ENCODE results near the gene NAV3.

The NAV3 gene

DNA sequence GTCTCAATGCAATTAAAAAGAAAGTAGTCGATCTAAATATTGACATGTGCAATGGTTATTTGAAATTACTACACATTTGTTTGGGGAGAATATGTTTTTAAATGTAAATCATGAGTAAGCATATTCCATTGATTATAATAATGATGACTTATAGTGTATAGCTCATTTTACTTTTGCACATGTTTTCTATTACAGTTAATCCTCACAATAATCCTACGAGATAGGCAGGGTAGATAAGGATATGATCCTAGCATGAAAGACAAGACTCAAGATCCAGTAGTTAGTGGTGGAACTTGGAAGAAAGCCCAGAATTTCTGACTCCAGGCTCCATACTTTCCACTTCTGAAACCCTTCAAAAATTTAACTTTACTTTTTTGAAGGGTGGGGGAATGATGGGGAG lies 94.0 kb downstream of the NAV3 start:
- DNase-seq (ENCODE audit: low read depth): peak; percentile 35

GRCh38 chr12:77925536-77926108 lies 94.9 kb downstream of the NAV3 start:
- peak; percentile 85 for DNase-seq (ENCODE audit: low read depth)

DNA sequence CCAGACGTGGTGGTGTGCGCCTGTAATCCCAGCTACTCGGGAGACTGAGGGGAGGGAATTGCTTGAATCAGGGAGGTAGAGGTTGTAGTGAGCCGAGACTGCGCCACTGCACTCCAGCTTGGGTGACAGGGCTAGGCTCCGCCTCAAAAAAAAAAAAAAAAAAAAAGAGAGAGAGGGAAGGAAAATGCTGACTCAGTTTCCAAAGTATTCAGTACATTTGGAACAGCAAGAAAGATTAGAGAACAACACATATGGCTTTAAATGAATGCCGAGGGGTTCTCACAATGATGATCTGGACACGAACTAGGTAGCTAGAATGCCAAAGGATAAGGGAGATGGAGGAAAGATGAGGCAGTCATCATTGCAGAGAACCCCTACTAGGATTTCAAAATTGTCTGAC lies 97.4 kb downstream of the NAV3 start:
- no peak for DNase-seq (ENCODE audit: low read depth)

GRCh38 chr12:77932216-77932615 lies 101.5 kb downstream of the NAV3 start:
- no peak for DNase-seq (ENCODE audit: low read depth)

GRCh38 chr12:77938301-77938700 lies 107.6 kb downstream of the NAV3 start:
- DNase-seq (ENCODE audit: low read depth): no peak

DNA sequence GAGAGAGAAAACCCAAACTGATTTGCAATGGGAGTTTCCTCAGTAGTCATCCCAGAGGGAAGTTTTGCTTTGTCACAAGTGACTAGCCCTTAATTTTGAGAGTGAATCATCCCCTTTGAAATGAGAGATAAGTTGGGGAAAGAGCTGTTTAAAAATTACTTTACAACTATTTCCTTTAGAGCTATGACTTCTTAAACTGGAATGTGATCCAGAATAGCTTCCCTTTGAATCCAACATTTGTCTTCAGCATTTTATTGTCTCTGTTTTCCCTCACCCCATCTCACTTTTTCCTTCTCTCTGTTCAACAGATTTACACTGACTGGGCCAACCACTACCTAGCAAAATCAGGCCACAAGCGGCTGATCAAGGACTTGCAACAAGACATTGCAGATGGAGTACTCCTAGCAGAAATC lies 109.3 kb downstream of the NAV3 start:
- DNase-seq (ENCODE audit: low read depth): peak; percentile 89

- no peak for DNase-seq (ENCODE audit: low read depth)
Measured at GRCh38 chr12:77940567-77940966, 109.9 kb downstream of the NAV3 start.

GRCh38 chr12:77941401-77941800 lies 110.7 kb downstream of the NAV3 start:
- no peak for DNase-seq (ENCODE audit: low read depth)

DNA sequence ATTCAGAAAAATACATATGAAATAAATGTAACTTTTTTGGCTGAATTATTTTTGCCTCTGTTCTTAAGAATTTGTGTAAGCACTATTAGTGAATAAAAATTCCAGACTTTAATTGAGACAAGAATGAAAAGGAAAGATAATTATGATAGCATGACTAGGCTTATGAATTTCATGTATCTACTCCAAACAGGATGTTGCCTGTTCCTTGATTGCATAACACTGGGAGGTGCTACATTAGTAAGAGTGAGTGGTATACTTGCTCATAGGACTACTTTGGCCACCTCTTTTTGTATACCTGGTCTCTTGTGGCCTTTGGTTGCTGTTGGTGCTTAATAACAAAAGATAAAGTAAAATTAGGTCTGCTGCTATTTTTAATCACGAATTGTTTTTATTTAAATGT lies 112.8 kb downstream of the NAV3 start:
- DNase-seq (ENCODE audit: low read depth): no peak

GRCh38 chr12:77946541-77947061 lies 115.9 kb downstream of the NAV3 start:
- DNase-seq (ENCODE audit: low read depth): no peak

DNA sequence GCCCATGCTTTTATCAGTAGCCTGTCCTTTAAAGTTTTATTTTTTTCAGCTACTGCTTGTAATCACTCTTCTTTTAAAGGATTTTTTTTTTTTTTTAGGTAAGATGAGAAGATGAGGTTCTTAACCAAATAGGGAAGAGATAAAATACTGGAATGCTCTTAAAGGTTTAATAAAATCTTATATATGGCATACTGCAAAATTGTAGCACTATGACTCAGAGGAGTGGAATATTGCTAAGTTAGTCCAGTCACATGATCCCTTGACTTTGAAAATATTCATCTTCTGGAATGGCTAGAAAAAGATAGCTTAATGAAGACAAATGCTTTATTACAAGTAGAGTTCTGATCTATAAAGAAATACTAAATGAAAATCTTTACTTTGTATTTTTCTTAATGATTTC lies 116.6 kb downstream of the NAV3 start:
- DNase-seq (ENCODE audit: low read depth): no peak

- DNase-seq (ENCODE audit: low read depth): no peak
Measured at GRCh38 chr12:77947746-77948145, 117.1 kb downstream of the NAV3 start.

GRCh38 chr12:77949943-77950342 lies 119.2 kb downstream of the NAV3 start:
- no peak for DNase-seq (ENCODE audit: low read depth)

GRCh38 chr12:77953528-77954205 lies 123.0 kb downstream of the NAV3 start:
- no peak for DNase-seq (ENCODE audit: low read depth)

GRCh38 chr12:77954206-77954555 lies 123.5 kb downstream of the NAV3 start:
- no peak for DNase-seq (ENCODE audit: low read depth)

DNA sequence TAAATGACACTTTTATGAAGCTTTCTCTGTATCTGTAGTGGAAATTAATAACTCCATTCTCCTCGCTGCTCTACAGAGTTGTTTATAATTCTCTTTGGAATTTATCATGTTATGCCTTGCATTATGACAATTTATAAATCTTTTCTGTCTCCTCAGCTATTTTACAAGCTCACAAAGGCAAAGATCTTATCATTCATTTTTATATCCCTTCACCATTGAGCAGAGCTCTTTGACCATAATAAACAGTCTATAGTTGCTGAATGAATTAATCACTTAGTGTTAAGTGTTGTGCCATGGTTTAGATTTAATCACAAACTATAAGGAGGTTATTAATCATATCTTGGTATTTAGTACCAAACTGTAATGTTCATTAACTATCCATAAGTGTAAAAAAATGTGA lies 126.4 kb downstream of the NAV3 start:
- no peak for DNase-seq (ENCODE audit: low read depth)

- DNase-seq (ENCODE audit: low read depth): no peak
Measured at GRCh38 chr12:77963576-77964178, 133.0 kb downstream of the NAV3 start.

GRCh38 chr12:77965790-77966189 lies 135.1 kb downstream of the NAV3 start:
- DNase-seq (ENCODE audit: low read depth): no peak

DNA sequence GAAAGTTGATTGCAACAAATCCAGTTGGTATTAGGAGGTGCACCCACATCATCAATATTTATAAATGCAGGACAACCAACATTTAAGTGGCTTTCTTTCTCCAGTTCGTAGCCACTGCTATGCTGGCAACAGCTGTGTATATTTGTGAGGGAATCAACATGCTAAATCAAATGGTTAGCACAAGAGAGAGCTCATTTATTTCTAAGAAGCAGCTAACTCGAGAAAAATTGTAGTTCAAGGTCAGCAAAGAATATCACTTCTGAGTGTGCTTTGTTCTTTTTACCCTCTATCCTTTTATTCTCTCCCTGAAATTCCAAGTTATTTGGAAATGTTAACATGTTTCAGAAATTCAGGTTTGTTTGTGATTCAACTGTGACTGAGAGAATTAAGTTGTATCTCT lies 137.3 kb downstream of the NAV3 start:
- DNase-seq (ENCODE audit: low read depth): no peak

DNA sequence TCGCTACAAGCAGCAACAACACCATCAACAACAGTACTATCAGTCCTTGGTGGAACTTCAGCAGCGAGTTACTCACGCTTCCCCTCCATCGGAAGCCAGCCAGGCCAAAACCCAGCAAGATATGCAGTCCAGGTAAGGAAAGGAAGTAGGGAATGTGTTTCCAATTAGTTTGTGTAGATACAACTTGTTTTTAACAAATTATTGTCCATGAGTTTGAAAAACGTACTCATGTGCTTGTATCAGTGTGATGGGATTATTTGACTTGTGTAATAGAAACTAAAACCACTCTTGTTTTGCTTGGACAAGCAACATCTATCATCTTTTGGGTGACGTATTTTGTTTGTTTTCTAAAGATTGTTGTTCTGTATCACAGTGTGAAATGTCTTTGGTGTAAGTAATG lies 137.9 kb downstream of the NAV3 start:
- no peak for DNase-seq (ENCODE audit: low read depth)

GRCh38 chr12:77973579-77973978 lies 142.9 kb downstream of the NAV3 start:
- no peak for DNase-seq (ENCODE audit: low read depth)

GRCh38 chr12:77974645-77975044 lies 144.0 kb downstream of the NAV3 start:
- no peak for DNase-seq (ENCODE audit: low read depth)

GRCh38 chr12:77979597-77980250 lies 149.0 kb downstream of the NAV3 start:
- DNase-seq (ENCODE audit: low read depth): no peak

All from GM04503 (cell line).